ENCODE results near the gene FNDC10. TPM values are rescaled to one million over a fixed set of nuclear protein-coding genes. Genes with fewer than 3 reads are reported as not detected.
"Not testable (repeated sequence)": the region's sequence is repeated elsewhere in the genome, so short reads cannot be mapped to it uniquely, and the experiment has no call there.

The FNDC10 gene
- total RNA-seq, 1 donor from 2014 or later, result 4.6 TPM

DNA sequence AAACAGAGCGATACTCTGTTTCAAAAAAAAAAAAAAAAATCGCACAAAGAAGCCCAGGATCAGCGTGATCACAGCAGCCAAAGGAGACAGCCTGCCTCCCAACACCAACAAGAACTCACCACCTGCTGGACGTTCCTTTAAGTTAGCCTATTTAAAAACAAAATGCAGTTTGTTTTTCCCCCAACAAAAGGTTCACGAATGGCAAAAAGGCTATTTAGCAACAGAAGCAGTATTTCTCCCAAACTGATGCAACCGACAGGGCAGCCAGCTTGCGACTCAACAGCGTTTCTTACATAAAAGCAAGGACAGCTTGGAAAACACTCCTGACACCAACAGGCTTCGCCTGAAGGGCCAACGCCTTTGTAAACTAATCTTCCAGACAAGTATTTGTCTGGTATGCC lies 32.0 kb downstream of the FNDC10 start:
- no peak for DNase-seq (ENCODE audit: low spot score)

GRCh38 chr1:1567152-1567875 lies 32.6 kb downstream of the FNDC10 start:
- DNase-seq (ENCODE audit: low spot score), result no peak

DNA sequence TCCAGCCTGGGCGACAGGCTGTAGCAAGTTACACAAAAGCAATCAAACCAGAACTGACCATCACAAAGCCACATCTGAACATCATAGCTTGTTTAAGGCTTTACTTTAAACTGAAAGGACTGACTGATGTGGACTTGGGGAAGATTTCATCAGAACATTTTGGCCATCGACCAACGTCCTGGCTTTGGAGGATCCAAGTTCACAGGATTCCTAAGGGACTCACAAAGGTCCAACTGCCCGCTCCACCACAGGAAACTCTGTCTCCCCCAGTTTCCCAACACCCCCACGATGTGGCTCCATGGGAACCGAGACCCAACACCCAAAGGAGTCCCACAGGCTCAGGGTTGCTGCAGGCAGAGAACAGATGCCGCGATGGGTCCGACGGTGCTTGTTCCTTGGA lies 34.6 kb downstream of the FNDC10 start:
- DNase-seq (ENCODE audit: low spot score), result no peak

GRCh38 chr1:1564268-1564667 lies 35.7 kb downstream of the FNDC10 start:
- no peak for DNase-seq (ENCODE audit: low spot score)

- DNase-seq (ENCODE audit: low spot score), result no peak
These were observed 36.2 kb downstream of the FNDC10 start for GRCh38 chr1:1563688-1564087.

GRCh38 chr1:1562556-1563195 lies 37.3 kb downstream of the FNDC10 start:
- DNase-seq (ENCODE audit: low spot score), result no peak

- no peak for DNase-seq (ENCODE audit: low spot score)
These were observed 38.0 kb downstream of the FNDC10 start for GRCh38 chr1:1561801-1562470.

DNA sequence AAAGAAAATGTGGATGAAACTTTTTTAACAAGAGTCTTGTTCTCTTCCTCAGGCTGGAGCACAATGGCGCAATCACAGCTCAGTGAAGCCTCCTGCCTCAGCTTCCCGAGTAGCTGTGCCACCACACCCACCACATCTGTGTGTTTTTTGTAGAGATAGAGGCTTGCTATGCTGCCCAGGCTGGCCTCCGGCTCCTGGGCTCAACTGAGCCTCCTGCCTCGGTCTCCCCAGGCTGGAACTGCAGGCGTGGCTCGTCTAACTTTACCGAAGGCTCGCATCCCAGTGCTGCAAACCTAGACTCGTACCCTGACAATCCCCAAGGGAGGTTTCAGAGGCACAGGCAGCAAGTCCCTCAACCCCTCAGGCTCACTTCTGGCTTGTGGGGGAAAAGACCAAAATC lies 39.8 kb downstream of the FNDC10 start:
- no peak for DNase-seq (ENCODE audit: low spot score)

GRCh38 chr1:1559066-1559465 lies 40.9 kb downstream of the FNDC10 start:
- DNase-seq (ENCODE audit: low spot score), result no peak

DNA sequence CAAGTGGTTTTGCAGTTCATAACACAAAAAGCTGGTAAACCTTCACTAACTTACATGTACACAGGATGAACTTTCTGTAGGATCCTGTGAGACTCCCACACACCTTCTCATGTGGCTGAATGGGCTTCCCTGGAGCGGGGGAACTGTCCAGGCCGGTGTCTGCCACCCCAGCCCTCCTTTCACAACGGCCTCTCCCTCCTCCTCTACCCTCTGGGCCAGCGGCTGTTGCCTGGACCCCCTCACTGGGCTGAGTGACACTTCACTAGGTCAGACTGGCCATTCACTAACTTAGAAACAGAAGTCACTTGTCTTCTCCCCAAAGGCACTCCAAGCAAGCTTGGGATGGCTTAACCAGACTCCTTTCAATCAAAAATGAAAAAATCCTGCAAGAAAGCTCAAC lies 41.3 kb downstream of the FNDC10 start:
- no peak for DNase-seq (ENCODE audit: low spot score)

DNA sequence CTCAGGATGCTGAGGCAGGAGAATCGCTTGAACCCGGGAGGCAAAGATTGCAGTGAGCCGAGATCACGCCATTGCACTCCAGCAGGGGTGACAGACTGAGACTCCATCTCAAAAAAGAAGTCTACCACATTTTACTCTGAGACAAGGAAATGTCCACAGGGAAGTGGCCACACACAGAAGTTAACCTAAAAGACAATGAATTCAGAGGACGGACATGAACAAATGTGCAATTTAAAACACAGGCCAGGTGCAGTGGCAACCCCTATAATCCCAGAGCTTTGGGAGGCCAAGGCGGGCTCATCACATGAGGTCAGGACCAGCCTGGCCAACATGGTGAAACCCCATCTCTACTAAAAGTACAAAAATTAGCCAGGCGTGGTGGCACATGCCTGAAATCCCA lies 42.2 kb downstream of the FNDC10 start:
- DNase-seq (ENCODE audit: low spot score), result not testable (repeated sequence)

GRCh38 chr1:1556961-1557360 lies 43.0 kb downstream of the FNDC10 start:
- DNase-seq (ENCODE audit: low spot score), result not testable (repeated sequence)

DNA sequence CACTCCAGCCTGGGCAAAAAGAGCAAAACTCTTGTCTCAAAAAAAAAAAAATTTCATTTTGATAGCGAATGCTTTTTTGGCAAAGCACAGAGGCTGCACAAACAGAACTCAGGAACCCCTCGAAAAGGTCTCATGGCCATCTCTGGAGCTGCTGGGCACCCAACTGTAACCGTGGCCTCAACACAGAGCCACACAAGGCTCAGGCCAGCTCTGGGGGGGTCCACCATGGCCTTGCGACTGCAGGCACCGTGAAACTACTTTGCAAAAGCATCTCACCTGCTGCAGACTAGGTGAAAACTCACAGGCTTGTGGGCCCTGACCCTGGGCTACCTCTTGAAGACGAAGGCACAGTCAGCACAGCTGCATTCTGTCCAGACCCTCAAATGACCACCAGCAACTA lies 43.4 kb downstream of the FNDC10 start:
- no peak for DNase-seq (ENCODE audit: low spot score)

GRCh38 chr1:1554926-1555915 lies 44.7 kb downstream of the FNDC10 start:
- DNase-seq (ENCODE audit: low spot score), result no peak

DNA sequence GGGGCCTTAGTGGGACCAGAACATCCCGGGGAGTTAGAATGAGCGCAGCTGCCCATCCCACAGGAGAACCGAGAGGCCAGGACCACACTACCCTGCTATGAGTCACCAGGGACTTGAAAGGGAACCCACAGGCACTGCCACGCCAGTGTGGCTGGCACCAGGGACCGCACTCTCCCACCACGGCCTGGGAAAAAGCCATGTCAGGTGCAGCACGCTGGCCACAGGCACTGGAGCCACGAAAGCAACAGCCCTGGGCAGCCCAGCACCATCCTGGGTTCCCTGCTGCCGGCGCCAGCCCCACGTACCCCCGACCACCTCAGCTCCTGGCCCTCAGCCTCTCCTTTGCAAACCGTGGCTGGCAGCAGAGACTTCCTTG lies 45.4 kb downstream of the FNDC10 start:
- DNase-seq (ENCODE audit: low spot score), result no peak

DNA sequence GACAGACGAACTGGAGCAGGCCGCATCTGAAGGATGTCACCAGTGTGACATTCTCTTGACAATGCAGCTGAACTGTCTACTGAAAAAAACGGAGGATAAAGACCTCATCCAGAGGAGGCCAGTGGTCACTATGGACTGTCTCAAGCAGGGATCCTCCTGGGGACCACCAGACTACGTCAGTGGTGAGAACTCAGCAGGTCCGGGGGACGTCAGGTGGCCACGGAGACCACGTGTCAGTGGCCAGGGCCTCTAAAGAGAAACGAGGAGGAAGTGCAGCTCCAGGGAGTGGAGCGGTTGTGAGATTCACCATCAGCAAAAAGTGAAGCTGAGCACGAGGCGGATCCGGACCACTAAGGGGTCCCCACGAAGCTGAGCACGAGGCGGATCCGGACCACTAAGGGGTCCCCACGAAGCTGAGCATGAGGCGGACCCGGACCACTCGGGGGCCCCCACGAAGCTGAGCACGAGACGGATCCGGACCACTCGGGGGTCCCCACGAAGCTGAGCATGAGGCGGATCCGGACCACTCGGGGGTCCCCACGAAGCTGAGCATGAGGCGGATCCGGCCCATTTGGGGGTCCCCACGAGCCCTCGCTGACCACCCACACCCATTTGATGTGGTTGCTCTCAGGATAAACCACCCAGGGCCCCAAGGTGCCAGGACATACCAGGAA lies 46.0 kb downstream of the FNDC10 start:
- no peak for DNase-seq (ENCODE audit: low spot score)

DNA sequence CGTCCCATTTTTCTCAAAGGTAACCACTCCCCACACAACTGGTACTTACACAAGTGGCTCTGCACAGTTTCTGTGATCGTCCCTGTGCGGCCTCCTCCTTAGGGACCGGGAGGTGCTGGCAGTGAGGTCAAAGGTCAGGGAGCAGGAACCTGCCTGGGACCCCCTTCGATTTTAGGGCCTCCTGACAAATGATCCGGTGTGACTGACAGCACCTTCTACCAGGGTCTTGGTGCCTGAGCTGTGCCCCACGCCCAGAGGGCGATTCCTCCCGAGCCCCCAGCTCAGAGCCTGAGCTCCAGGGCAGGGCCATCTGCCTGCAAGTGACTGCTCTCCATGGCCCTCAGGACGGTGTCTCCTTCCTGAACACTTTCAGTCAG lies 47.7 kb downstream of the FNDC10 start:
- no peak for DNase-seq (ENCODE audit: low spot score)

- no peak for DNase-seq (ENCODE audit: low spot score)
These were observed 48.2 kb downstream of the FNDC10 start for GRCh38 chr1:1551524-1552262.

- DNase-seq (ENCODE audit: low spot score), result no peak
These were observed 49.1 kb downstream of the FNDC10 start for GRCh38 chr1:1550591-1551432.

DNA sequence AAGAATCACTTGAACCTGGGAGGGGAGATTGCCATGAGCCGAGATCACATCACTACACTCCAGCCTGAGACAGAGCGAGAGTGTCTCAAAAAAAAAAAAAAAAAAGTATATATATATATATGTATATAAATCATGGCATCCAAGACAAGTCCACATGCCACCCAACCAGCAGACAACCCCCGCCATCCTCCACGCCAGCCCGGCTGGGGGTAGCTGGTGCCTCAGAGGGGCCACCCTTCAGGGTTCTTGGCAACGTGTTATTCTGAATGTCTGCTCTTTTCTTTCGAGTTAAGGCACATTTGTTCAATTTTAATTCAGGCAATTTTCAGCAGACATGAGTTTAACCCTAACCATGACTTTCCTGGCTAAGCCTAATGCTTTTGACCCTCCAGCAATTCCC lies 49.8 kb downstream of the FNDC10 start:
- no peak for DNase-seq (ENCODE audit: low spot score)
